ENCODE measurements around the gene SHC3.

SHC3 gene

GRCh38 chr9:88986776-88987175 is 191.8 kb downstream of the SHC3 start:
- H3K27me3 ChIP-seq (ENCODE audit: control insufficient read depth in 1 of 2, insufficient read depth in 2 of 2, low read length in 2 of 2) = peaks cover 0 to 2% of the 10 kb centered on the region in 2 donors
- peaks cover 2% of the 10 kb centered on the region for H3K4me1 ChIP-seq (ENCODE audit: insufficient read depth, low read length)
- no peak overlapping the region for H3K27ac ChIP-seq (ENCODE audit: low read depth, low read length)
- no peaks in the 10 kb centered on the region for H3K36me3 ChIP-seq (ENCODE audit: insufficient read depth, low read length)
- H3K4me3 ChIP-seq (ENCODE audit: low read depth in 1 of 2, low read length in 2 of 2) = no peak overlapping the region
- H3K9ac ChIP-seq (ENCODE audit: low read length) = no peak overlapping the region
- no peaks in the 10 kb centered on the region for H3K9me3 ChIP-seq (ENCODE audit: low read length)

GRCh38 chr9:88985616-88986015 is 193.0 kb downstream of the SHC3 start:
- H3K27ac ChIP-seq (ENCODE audit: low read depth, low read length) = no peak overlapping the region
- no peaks in the 10 kb centered on the region for H3K4me1 ChIP-seq (ENCODE audit: insufficient read depth, low read length)
- H3K4me3 ChIP-seq (ENCODE audit: low read depth in 1 of 2, low read length in 2 of 2) = no peak overlapping the region
- no peaks in the 10 kb centered on the region for H3K9me3 ChIP-seq (ENCODE audit: low read length)
- H3K36me3 ChIP-seq (ENCODE audit: insufficient read depth, low read length) = no peaks in the 10 kb centered on the region
- H3K9ac ChIP-seq (ENCODE audit: low read length) = no peak overlapping the region
- no peaks in the 10 kb centered on the region for H3K27me3 ChIP-seq (ENCODE audit: control insufficient read depth in 1 of 2, insufficient read depth in 2 of 2, low read length in 2 of 2)

DNA sequence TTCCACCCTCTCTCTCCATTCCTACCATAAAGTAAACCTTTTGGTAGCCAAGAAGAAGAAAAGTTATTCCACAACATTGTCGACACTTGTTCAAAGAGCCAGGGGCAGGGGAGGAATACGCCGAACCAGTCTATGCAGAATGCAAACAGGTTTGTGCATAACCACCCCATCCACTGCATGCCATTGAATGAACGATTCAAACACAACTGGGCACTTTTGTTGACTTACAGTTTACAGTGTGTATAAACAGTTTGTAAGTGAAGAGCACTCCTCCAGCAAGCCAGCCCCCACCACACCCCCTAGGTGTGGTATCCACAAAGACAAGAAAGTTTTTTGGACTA is 194.1 kb downstream of the SHC3 start:
- no peaks in the 10 kb centered on the region for H3K36me3 ChIP-seq (ENCODE audit: insufficient read depth, low read length)
- no peak overlapping the region for H3K27ac ChIP-seq (ENCODE audit: low read depth, low read length)
- H3K9me3 ChIP-seq (ENCODE audit: low read length) = no peaks in the 10 kb centered on the region
- H3K4me3 ChIP-seq (ENCODE audit: low read depth in 1 of 2, low read length in 2 of 2) = no peak overlapping the region
- no peaks in the 10 kb centered on the region for H3K4me1 ChIP-seq (ENCODE audit: insufficient read depth, low read length)
- H3K27me3 ChIP-seq (ENCODE audit: control insufficient read depth in 1 of 2, insufficient read depth in 2 of 2, low read length in 2 of 2) = no peaks in the 10 kb centered on the region
- no peak overlapping the region for H3K9ac ChIP-seq (ENCODE audit: low read length)

DNA sequence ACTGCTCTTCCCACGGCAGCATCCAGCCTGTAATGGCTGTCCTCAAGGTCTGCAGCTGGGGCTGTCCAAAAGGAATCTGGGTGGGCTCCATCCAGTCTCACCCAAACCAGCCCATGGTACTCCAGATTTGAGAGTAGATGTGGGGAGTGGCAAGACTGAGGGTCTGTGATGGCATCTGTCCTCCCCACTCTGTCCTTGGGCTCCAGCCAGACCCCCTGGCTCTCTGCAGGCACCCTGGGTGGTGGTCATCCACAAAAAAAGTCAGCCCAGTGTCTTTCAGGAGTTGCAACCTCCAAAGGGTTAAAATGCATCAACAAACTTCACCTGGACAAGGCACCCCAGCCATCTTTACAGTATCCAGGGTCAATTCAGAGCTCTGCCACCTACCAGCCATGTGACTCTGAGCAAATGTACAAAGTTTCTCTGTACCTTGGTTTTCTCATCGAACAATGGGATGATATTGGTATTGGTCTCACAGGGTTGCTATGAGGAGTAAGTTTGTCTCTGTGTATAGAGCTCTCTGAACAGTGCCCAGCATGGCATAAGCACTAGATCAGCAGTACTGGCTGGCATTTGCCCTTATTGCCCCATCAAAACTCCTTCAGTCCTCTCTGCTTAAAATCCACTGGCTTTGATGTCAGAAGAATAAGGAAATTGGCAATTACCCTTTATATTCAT is 194.6 kb downstream of the SHC3 start:
- Histone ChIP-seq H3K4me1 (ENCODE audit: insufficient read depth, low read length) (no peaks in the 10 kb centered on the region), H3K9me3 (ENCODE audit: low read length) (no peaks in the 10 kb centered on the region), H3K4me3 (ENCODE audit: low read depth in 1 of 2, low read length in 2 of 2) (no peak overlapping the region), H3K9ac (ENCODE audit: low read length) (no peak overlapping the region), H3K27ac (ENCODE audit: low read depth, low read length) (no peak overlapping the region), H3K36me3 (ENCODE audit: insufficient read depth, low read length) (no peaks in the 10 kb centered on the region), H3K27me3 (ENCODE audit: control insufficient read depth in 1 of 2, insufficient read depth in 2 of 2, low read length in 2 of 2) (no peaks in the 10 kb centered on the region)

- Histone ChIP-seq H3K36me3 (ENCODE audit: insufficient read depth, low read length) (no peaks in the 10 kb centered on the region), H3K9me3 (ENCODE audit: low read length) (no peaks in the 10 kb centered on the region), H3K27ac (ENCODE audit: low read depth, low read length) (no peak overlapping the region), H3K4me3 (ENCODE audit: low read depth in 1 of 2, low read length in 2 of 2) (no peak overlapping the region), H3K9ac (ENCODE audit: low read length) (no peak overlapping the region), H3K27me3 (ENCODE audit: control insufficient read depth in 1 of 2, insufficient read depth in 2 of 2, low read length in 2 of 2) (no peaks in the 10 kb centered on the region), H3K4me1 (ENCODE audit: insufficient read depth, low read length) (peaks cover 16% of the 10 kb centered on the region)
Observed at GRCh38 chr9:88980740-88981203, 197.8 kb downstream of the SHC3 start.

- no peak overlapping the region for H3K4me3 ChIP-seq (ENCODE audit: low read depth in 1 of 2, low read length in 2 of 2)
- H3K27me3 ChIP-seq (ENCODE audit: control insufficient read depth in 1 of 2, insufficient read depth in 2 of 2, low read length in 2 of 2) = no peaks in the 10 kb centered on the region
- H3K9ac ChIP-seq (ENCODE audit: low read length) = no peak overlapping the region
- H3K27ac ChIP-seq (ENCODE audit: low read depth, low read length) = no peak overlapping the region
- H3K4me1 ChIP-seq (ENCODE audit: insufficient read depth, low read length) = peaks cover 16% of the 10 kb centered on the region
- no peaks in the 10 kb centered on the region for H3K36me3 ChIP-seq (ENCODE audit: insufficient read depth, low read length)
- no peaks in the 10 kb centered on the region for H3K9me3 ChIP-seq (ENCODE audit: low read length)
Observed at GRCh38 chr9:88979791-88980190, 198.8 kb downstream of the SHC3 start.

GRCh38 chr9:88979021-88979420 is 199.6 kb downstream of the SHC3 start:
- Histone ChIP-seq H3K36me3 (ENCODE audit: insufficient read depth, low read length) (no peaks in the 10 kb centered on the region), H3K4me1 (ENCODE audit: insufficient read depth, low read length) (peaks cover 16% of the 10 kb centered on the region), H3K9ac (ENCODE audit: low read length) (no peak overlapping the region), H3K27ac (ENCODE audit: low read depth, low read length) (no peak overlapping the region), H3K27me3 (ENCODE audit: control insufficient read depth in 1 of 2, insufficient read depth in 2 of 2, low read length in 2 of 2) (no peaks in the 10 kb centered on the region), H3K4me3 (ENCODE audit: low read depth in 1 of 2, low read length in 2 of 2) (no peak overlapping the region), H3K9me3 (ENCODE audit: low read length) (no peaks in the 10 kb centered on the region)

GRCh38 chr9:88978034-88978433 is 200.6 kb downstream of the SHC3 start:
- Histone ChIP-seq H3K9me3 (ENCODE audit: low read length) (no peaks in the 10 kb centered on the region), H3K4me3 (ENCODE audit: low read depth in 1 of 2, low read length in 2 of 2) (no peak overlapping the region), H3K27me3 (ENCODE audit: control insufficient read depth in 1 of 2, insufficient read depth in 2 of 2, low read length in 2 of 2) (no peaks in the 10 kb centered on the region), H3K9ac (ENCODE audit: low read length) (no peak overlapping the region), H3K27ac (ENCODE audit: low read depth, low read length) (no peak overlapping the region), H3K36me3 (ENCODE audit: insufficient read depth, low read length) (no peaks in the 10 kb centered on the region), H3K4me1 (ENCODE audit: insufficient read depth, low read length) (peaks cover 16% of the 10 kb centered on the region)

GRCh38 chr9:88976890-88977257 is 201.7 kb downstream of the SHC3 start:
- Histone ChIP-seq H3K27me3 (ENCODE audit: control insufficient read depth in 1 of 2, insufficient read depth in 2 of 2, low read length in 2 of 2) (no peaks in the 10 kb centered on the region), H3K9ac (ENCODE audit: low read length) (no peak overlapping the region), H3K4me1 (ENCODE audit: insufficient read depth, low read length) (peaks cover 16% of the 10 kb centered on the region), H3K27ac (ENCODE audit: low read depth, low read length) (no peak overlapping the region), H3K4me3 (ENCODE audit: low read depth in 1 of 2, low read length in 2 of 2) (no peak overlapping the region), H3K36me3 (ENCODE audit: insufficient read depth, low read length) (no peaks in the 10 kb centered on the region), H3K9me3 (ENCODE audit: low read length) (no peaks in the 10 kb centered on the region)

DNA sequence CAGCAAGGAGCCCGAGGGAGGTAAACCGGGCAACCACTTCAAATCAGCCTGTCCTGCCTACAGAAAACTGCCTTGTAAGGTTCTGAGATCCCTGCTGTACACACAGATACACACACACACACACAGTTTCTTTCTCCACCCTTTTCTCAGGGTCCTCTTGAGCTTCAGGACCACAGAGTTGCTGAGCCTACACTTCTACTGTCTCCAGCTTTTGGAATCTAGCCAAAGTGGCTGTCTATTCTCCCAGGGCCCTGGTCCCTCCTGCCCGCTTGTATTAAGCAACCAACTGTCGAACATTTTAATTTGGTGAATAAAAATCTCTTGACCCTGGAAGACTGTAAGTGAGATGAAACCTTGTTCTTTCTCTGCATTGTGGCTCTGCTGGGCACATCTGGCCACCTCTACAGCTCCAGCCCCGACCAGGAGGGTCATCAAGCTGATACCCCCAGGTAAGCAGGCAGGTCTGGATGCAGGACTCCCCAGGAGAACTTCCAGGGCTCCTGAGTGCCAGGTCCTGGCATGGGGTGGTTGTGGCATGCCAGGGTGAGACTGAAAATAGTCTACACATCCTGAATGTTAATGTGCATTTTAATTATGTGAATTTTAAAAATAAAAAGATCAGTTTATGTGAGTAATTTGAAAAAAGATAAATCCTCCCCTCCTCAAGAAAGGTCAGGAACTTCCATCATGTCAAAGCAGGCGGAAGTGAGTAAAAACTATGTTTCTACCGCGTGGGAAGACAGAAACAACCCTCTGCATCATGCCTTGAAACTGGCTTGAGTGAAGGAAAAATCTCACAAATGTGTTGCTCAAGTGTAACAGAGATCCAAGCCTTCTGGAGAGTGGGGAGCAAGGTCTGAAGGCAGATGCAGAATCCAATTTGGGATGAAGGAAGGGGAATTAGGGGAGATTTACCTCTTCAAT is 202.4 kb downstream of the SHC3 start:
- Histone ChIP-seq H3K27me3 (ENCODE audit: control insufficient read depth in 1 of 2, insufficient read depth in 2 of 2, low read length in 2 of 2) (no peaks in the 10 kb centered on the region), H3K4me3 (ENCODE audit: low read depth in 1 of 2, low read length in 2 of 2) (no peak overlapping the region), H3K27ac (ENCODE audit: low read depth, low read length) (no peak overlapping the region), H3K36me3 (ENCODE audit: insufficient read depth, low read length) (no peaks in the 10 kb centered on the region), H3K9ac (ENCODE audit: low read length) (no peak overlapping the region), H3K4me1 (ENCODE audit: insufficient read depth, low read length) (peaks cover 16% of the 10 kb centered on the region), H3K9me3 (ENCODE audit: low read length) (no peaks in the 10 kb centered on the region)

GRCh38 chr9:88974641-88975040 is 204.0 kb downstream of the SHC3 start:
- Histone ChIP-seq H3K4me1 (ENCODE audit: insufficient read depth, low read length) (peaks cover 16% of the 10 kb centered on the region), H3K4me3 (ENCODE audit: low read depth in 1 of 2, low read length in 2 of 2) (no peak overlapping the region), H3K36me3 (ENCODE audit: insufficient read depth, low read length) (no peaks in the 10 kb centered on the region), H3K9me3 (ENCODE audit: low read length) (no peaks in the 10 kb centered on the region), H3K27ac (ENCODE audit: low read depth, low read length) (no peak overlapping the region), H3K27me3 (ENCODE audit: control insufficient read depth in 1 of 2, insufficient read depth in 2 of 2, low read length in 2 of 2) (no peaks in the 10 kb centered on the region), H3K9ac (ENCODE audit: low read length) (no peak overlapping the region)

Measured in muscle layer of colon (tissue), 2 donors.